HEK293 (cell line): ENCODE results near the gene LKAAEAR1.
A peak's percentile ranks its signal among the peaks of the same experiment; 100 is the strongest.

Experiments
- CTCF ChIA-PET: fragments of 350-600 bp; formaldehyde crosslinking; extraction: SDS; loops from one replicate; lab custom pipeline; 2021; ENCODE audit warnings: antibody characterized with exemption; lab: Yijun Ruan, JAX
- POLR2A ChIA-PET: fragments of 300-600 bp; formaldehyde crosslinking; extraction: SDS; loops from one replicate; lab custom pipeline; 2020; ENCODE audit warnings: antibody characterized with exemption, inconsistent platforms; lab: Yijun Ruan, JAX
- H3K27ac ChIP-seq: fragments of 200-500 bp; sonication (Bioruptor generic); 2 replicates; pipeline ENCODE4 v1.5.1; 2014; ENCODE audit warnings: low read depth, low read length, control low read depth, inconsistent platforms; ENCODE audit errors: extremely low read depth
- H3K36me3 ChIP-seq, 2 experiments: fragments of 200-500 bp in 1 of 2; sonication (Bioruptor generic) in 1 of 2; 1 replicate in 1 of 2; 2 replicates in 1 of 2; pipeline ENCODE4 v1.5.1; 2014 to 2017; ENCODE audit warnings: inconsistent platforms in 2 of 2, low read length in 2 of 2; ENCODE audit not compliant: control insufficient read depth in 2 of 2, insufficient read depth in 1 of 2
- H3K4me1 ChIP-seq: fragments of 200-500 bp; sonication (Bioruptor generic); 2 replicates; pipeline ENCODE4 v1.5.1; 2014; ENCODE audit warnings: mild to moderate bottlenecking, low read length, inconsistent platforms; ENCODE audit not compliant: control insufficient read depth, insufficient read depth
- H3K4me3 ChIP-seq: 2 replicates; pipeline ENCODE4 v1.5.1; 2011; ENCODE audit warnings: low read depth, mild to moderate bottlenecking, control low read depth, low read length, moderate library complexity
- H3K9me3 ChIP-seq: fragments of 200-500 bp; sonication (Bioruptor generic); 2 replicates; pipeline ENCODE4 v1.5.1; 2014; ENCODE audit warnings: low read depth, low read length, inconsistent platforms; ENCODE audit not compliant: control insufficient read depth, insufficient read depth
- EGR2 ChIP-seq: fragments of 450-650 bp; formaldehyde crosslinking; IDR thresholded peaks from 2 replicates; pipeline ENCODE4 v1.5.1; 2016; ENCODE audit warnings: low read depth, missing biosample characterization, missing genetic modification characterization
- GLIS2 ChIP-seq: fragments of 450-650 bp; formaldehyde crosslinking; IDR thresholded peaks from 2 replicates; pipeline ENCODE4 v1.5.1; 2016; ENCODE audit warnings: missing biosample characterization, missing genetic modification characterization
- HOXA7 ChIP-seq: sonication (generic); formaldehyde crosslinking; IDR thresholded peaks from 2 replicates; pipeline ENCODE4 v1.8.1; 2022; ENCODE audit warnings: missing genetic modification reagents, borderline replicate concordance
- KLF1 ChIP-seq: fragments of 450-650 bp; formaldehyde crosslinking; IDR thresholded peaks from 2 replicates; pipeline ENCODE4 v1.5.1; 2016; ENCODE audit warnings: missing biosample characterization, missing genetic modification characterization
- OVOL3 ChIP-seq: fragments of 450-650 bp; formaldehyde crosslinking; IDR thresholded peaks from 2 replicates; pipeline ENCODE4 v1.5.1; 2016; ENCODE audit warnings: missing biosample characterization, missing genetic modification characterization
- SP7 ChIP-seq: fragments of 450-650 bp; formaldehyde crosslinking; IDR thresholded peaks from 2 replicates; pipeline ENCODE4 v1.5.1; 2016; ENCODE audit warnings: missing biosample characterization, missing genetic modification characterization
- ZIC2 ChIP-seq: fragments of 450-650 bp; formaldehyde crosslinking; IDR thresholded peaks from 2 replicates; pipeline ENCODE4 v1.5.1; 2016; ENCODE audit warnings: missing biosample characterization, missing genetic modification characterization
- ZNF239 ChIP-seq: fragments of 450-650 bp; formaldehyde crosslinking; IDR thresholded peaks from 2 replicates; pipeline ENCODE4 v1.5.1; 2016; ENCODE audit warnings: missing biosample characterization, missing genetic modification characterization
- ZNF341 ChIP-seq: fragments of 450-650 bp; formaldehyde crosslinking; IDR thresholded peaks from 2 replicates; pipeline ENCODE4; 2016; ENCODE audit warnings: low read depth, missing biosample characterization, missing genetic modification characterization
- ZNF366 ChIP-seq: fragments of 450-650 bp; formaldehyde crosslinking; conservative IDR thresholded peaks from 2 replicates; pipeline ENCODE4 v1.5.1; 2016; ENCODE audit warnings: missing biosample characterization, missing genetic modification characterization
- ZNF394 ChIP-seq: fragments of 450-650 bp; formaldehyde crosslinking; IDR thresholded peaks from 2 replicates; pipeline ENCODE4 v1.5.1; 2016; ENCODE audit warnings: missing biosample characterization, missing genetic modification characterization, mild to moderate bottlenecking, moderate library complexity, borderline replicate concordance
- ZNF514 ChIP-seq: fragments of 450-650 bp; formaldehyde crosslinking; IDR thresholded peaks from 2 replicates; pipeline ENCODE4 v1.5.1; 2016; ENCODE audit warnings: missing biosample characterization, missing genetic modification characterization
- ZNF561 ChIP-seq: fragments of 450-650 bp; IDR thresholded peaks from 2 replicates; pipeline ENCODE4 v1.5.1; 2018; ENCODE audit warnings: missing biosample characterization, missing genetic modification characterization, borderline replicate concordance
- ZNF600 ChIP-seq: fragments of 450-650 bp; formaldehyde crosslinking; IDR thresholded peaks from 2 replicates; pipeline ENCODE4 v1.5.1; 2016; ENCODE audit warnings: missing biosample characterization, missing genetic modification characterization
- ZNF623 ChIP-seq: fragments of 450-650 bp; formaldehyde crosslinking; IDR thresholded peaks from 2 replicates; pipeline ENCODE4 v1.5.1; 2016; ENCODE audit warnings: missing biosample characterization, missing genetic modification characterization
- ZNF658 ChIP-seq: fragments of 450-650 bp; formaldehyde crosslinking; IDR thresholded peaks from 2 replicates; pipeline ENCODE4; 2016; ENCODE audit warnings: missing biosample characterization, missing genetic modification characterization
- ZNF701 ChIP-seq: fragments of 450-650 bp; formaldehyde crosslinking; IDR thresholded peaks from 2 replicates; pipeline ENCODE4 v1.5.1; 2016; ENCODE audit warnings: missing biosample characterization, missing genetic modification characterization
- ZNF837 ChIP-seq: fragments of 450-650 bp; formaldehyde crosslinking; IDR thresholded peaks from 2 replicates; pipeline ENCODE4 v1.5.1; 2016; ENCODE audit warnings: missing biosample characterization, missing genetic modification characterization
- ZSCAN30 ChIP-seq: fragments of 450-650 bp; IDR thresholded peaks from 2 replicates; pipeline ENCODE4 v1.5.1; 2018; ENCODE audit warnings: missing biosample characterization, mild to moderate bottlenecking, missing genetic modification characterization, moderate library complexity
- TF ChIP-seq, protein P1 (sequence below): fragments of 450-650 bp; formaldehyde crosslinking; IDR thresholded peaks from 2 replicates; pipeline ENCODE4 v1.5.1; 2016; ENCODE audit warnings: missing biosample characterization, missing genetic modification characterization
- TF ChIP-seq, protein P2 (sequence below): fragments of 450-650 bp; formaldehyde crosslinking; IDR thresholded peaks from 2 replicates; pipeline ENCODE4 v1.5.1; 2016; ENCODE audit warnings: missing biosample characterization, missing genetic modification characterization, low read depth
- TF ChIP-seq, protein P3 (sequence below): fragments of 450-650 bp; formaldehyde crosslinking; IDR thresholded peaks from 2 replicates; pipeline ENCODE4 v1.5.1; 2017; ENCODE audit warnings: missing biosample characterization, mild to moderate bottlenecking, missing genetic modification characterization, moderate library complexity
- TF ChIP-seq, protein P4 (sequence below): fragments of 450-650 bp; formaldehyde crosslinking; IDR thresholded peaks from 2 replicates; pipeline ENCODE4 v1.5.1; 2017; ENCODE audit warnings: missing biosample characterization, missing genetic modification characterization
- TF ChIP-seq, protein P5 (sequence below): fragments of 450-650 bp; formaldehyde crosslinking; IDR thresholded peaks from 2 replicates; pipeline ENCODE4 v1.5.1; 2016; ENCODE audit warnings: missing biosample characterization, missing genetic modification characterization
- TF ChIP-seq, protein P6 (sequence below): fragments of 450-650 bp; formaldehyde crosslinking; IDR thresholded peaks from 2 replicates; pipeline ENCODE4 v1.5.1; 2017; ENCODE audit warnings: missing biosample characterization, missing genetic modification characterization
- TF ChIP-seq, protein P7 (sequence below): fragments of 450-650 bp; formaldehyde crosslinking; IDR thresholded peaks from 2 replicates; pipeline ENCODE4 v1.5.1; 2016; ENCODE audit warnings: missing biosample characterization, missing genetic modification characterization

Gene LKAAEAR1

DNA sequence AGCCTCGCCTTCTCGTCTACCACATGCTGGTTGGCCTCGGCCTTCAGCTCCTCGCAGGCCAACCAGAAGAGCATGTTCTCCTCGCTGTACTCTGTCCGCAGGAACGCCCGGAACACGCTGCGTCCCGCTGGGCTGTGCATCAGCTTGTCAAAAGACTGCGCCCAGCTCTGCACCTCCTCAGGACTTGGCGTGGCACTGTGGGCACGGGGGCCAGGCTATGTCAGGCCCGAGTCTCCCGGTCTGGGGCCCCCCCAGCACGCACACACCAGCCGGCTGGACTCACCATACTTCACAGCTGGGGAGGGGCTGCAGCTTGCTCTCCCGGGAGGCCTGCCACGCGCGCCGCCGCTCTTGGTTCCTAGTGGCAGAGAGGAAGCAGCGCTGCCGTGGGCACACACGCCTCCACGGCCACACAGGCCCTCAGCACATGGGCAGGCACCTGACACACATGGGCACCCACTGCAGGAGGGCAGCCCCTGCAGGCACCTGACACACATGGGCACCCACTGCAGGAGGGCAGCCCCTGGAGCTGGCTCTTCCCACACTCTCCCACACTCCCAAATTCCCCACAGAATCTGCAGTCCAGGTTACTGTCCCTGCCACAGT is 9.9 kb downstream of the LKAAEAR1 start:
- TF ChIP-seq KLF1 (no peak), ZNF366 (tag by site-specific recombination) (no peak), ZNF341 (tag by site-specific recombination) (peak; percentile 27; the same call in 1 of the 2 replicates), OVOL3 (tag by site-specific recombination) (no peak), ZNF239 (tag by site-specific recombination) (no peak), ZNF701 (tag by site-specific recombination) (no peak), EGR2 (tag by site-specific recombination) (peak; percentile 27; the same call in 1 of the 2 replicates), ZNF561 (tag by site-specific recombination) (no peak), ZSCAN30 (no peak), ZNF514 (no peak), ZNF394 (no peak), ZNF837 (tag by site-specific recombination) (no peak), ZNF623 (tag by site-specific recombination) (no peak), SP7 (tag by site-specific recombination) (no peak), ZIC2 (tag by site-specific recombination) (peak; percentile 53), GLIS2 (0 out of 2 replicates have a peak, but pooled peaks have one; percentile 37), ZNF600 (tag by site-specific recombination) (0 out of 2 replicates have a peak, but pooled peaks have one; percentile 6), HOXA7 (no peak), ZNF658 (no peak)
- TF ChIP-seq, protein P1, sequence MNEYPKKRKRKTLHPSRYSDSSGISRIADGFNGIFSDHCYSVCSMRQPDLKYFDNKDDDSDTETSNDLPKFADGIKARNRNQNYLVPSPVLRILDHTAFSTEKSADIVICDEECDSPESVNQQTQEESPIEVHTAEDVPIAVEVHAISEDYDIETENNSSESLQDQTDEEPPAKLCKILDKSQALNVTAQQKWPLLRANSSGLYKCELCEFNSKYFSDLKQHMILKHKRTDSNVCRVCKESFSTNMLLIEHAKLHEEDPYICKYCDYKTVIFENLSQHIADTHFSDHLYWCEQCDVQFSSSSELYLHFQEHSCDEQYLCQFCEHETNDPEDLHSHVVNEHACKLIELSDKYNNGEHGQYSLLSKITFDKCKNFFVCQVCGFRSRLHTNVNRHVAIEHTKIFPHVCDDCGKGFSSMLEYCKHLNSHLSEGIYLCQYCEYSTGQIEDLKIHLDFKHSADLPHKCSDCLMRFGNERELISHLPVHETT (tag by site-specific recombination): no peak
- TF ChIP-seq, protein P2, sequence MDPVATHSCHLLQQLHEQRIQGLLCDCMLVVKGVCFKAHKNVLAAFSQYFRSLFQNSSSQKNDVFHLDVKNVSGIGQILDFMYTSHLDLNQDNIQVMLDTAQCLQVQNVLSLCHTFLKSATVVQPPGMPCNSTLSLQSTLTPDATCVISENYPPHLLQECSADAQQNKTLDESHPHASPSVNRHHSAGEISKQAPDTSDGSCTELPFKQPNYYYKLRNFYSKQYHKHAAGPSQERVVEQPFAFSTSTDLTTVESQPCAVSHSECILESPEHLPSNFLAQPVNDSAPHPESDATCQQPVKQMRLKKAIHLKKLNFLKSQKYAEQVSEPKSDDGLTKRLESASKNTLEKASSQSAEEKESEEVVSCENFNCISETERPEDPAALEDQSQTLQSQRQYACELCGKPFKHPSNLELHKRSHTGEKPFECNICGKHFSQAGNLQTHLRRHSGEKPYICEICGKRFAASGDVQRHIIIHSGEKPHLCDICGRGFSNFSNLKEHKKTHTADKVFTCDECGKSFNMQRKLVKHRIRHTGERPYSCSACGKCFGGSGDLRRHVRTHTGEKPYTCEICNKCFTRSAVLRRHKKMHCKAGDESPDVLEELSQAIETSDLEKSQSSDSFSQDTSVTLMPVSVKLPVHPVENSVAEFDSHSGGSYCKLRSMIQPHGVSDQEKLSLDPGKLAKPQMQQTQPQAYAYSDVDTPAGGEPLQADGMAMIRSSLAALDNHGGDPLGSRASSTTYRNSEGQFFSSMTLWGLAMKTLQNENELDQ: no peak
- TF ChIP-seq, protein P3, sequence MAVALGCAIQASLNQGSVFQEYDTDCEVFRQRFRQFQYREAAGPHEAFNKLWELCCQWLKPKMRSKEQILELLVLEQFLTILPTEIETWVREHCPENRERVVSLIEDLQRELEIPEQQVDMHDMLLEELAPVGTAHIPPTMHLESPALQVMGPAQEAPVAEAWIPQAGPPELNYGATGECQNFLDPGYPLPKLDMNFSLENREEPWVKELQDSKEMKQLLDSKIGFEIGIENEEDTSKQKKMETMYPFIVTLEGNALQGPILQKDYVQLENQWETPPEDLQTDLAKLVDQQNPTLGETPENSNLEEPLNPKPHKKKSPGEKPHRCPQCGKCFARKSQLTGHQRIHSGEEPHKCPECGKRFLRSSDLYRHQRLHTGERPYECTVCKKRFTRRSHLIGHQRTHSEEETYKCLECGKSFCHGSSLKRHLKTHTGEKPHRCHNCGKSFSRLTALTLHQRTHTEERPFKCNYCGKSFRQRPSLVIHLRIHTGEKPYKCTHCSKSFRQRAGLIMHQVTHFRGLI (tag by site-specific recombination): peak; percentile 89
- TF ChIP-seq, protein P4, sequence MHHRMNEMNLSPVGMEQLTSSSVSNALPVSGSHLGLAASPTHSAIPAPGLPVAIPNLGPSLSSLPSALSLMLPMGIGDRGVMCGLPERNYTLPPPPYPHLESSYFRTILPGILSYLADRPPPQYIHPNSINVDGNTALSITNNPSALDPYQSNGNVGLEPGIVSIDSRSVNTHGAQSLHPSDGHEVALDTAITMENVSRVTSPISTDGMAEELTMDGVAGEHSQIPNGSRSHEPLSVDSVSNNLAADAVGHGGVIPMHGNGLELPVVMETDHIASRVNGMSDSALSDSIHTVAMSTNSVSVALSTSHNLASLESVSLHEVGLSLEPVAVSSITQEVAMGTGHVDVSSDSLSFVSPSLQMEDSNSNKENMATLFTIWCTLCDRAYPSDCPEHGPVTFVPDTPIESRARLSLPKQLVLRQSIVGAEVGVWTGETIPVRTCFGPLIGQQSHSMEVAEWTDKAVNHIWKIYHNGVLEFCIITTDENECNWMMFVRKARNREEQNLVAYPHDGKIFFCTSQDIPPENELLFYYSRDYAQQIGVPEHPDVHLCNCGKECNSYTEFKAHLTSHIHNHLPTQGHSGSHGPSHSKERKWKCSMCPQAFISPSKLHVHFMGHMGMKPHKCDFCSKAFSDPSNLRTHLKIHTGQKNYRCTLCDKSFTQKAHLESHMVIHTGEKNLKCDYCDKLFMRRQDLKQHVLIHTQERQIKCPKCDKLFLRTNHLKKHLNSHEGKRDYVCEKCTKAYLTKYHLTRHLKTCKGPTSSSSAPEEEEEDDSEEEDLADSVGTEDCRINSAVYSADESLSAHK (tag by site-specific recombination): no peak
- TF ChIP-seq, protein P5, sequence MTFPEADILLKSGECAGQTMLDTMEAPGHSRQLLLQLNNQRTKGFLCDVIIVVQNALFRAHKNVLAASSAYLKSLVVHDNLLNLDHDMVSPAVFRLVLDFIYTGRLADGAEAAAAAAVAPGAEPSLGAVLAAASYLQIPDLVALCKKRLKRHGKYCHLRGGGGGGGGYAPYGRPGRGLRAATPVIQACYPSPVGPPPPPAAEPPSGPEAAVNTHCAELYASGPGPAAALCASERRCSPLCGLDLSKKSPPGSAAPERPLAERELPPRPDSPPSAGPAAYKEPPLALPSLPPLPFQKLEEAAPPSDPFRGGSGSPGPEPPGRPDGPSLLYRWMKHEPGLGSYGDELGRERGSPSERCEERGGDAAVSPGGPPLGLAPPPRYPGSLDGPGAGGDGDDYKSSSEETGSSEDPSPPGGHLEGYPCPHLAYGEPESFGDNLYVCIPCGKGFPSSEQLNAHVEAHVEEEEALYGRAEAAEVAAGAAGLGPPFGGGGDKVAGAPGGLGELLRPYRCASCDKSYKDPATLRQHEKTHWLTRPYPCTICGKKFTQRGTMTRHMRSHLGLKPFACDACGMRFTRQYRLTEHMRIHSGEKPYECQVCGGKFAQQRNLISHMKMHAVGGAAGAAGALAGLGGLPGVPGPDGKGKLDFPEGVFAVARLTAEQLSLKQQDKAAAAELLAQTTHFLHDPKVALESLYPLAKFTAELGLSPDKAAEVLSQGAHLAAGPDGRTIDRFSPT (tag by site-specific recombination): peak; percentile 32; the same call in 1 of the 2 replicates
- TF ChIP-seq, protein P6, sequence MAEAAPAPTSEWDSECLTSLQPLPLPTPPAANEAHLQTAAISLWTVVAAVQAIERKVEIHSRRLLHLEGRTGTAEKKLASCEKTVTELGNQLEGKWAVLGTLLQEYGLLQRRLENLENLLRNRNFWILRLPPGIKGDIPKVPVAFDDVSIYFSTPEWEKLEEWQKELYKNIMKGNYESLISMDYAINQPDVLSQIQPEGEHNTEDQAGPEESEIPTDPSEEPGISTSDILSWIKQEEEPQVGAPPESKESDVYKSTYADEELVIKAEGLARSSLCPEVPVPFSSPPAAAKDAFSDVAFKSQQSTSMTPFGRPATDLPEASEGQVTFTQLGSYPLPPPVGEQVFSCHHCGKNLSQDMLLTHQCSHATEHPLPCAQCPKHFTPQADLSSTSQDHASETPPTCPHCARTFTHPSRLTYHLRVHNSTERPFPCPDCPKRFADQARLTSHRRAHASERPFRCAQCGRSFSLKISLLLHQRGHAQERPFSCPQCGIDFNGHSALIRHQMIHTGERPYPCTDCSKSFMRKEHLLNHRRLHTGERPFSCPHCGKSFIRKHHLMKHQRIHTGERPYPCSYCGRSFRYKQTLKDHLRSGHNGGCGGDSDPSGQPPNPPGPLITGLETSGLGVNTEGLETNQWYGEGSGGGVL (tag by site-specific recombination): no peak
- TF ChIP-seq, protein P7, sequence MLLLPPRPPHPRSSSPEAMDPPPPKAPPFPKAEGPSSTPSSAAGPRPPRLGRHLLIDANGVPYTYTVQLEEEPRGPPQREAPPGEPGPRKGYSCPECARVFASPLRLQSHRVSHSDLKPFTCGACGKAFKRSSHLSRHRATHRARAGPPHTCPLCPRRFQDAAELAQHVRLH (tag by site-specific recombination): no peak
- Histone ChIP-seq H3K27ac (no peak overlapping the region), H3K9me3 (no peaks in the 10 kb centered on the region), H3K4me3 (no peak overlapping the region), H3K36me3 (peaks cover 0 to 25% of the 10 kb centered on the region in 2 experiments; a peak in 1 of 3 replicates), H3K4me1 (peaks cover 10% of the 10 kb centered on the region)
- CTCF ChIA-PET: interaction anchor here (1.0 kb wide), 1 partner anchor 46 kb away, joined by 4 read pairs; no protein-coding TSS in a partner anchor
- POLR2A ChIA-PET: no interaction called here
